ENCODE data around the gene CARMIL3.

The CARMIL3 gene

GRCh38 chr14:24113379-24113800 lies 61.6 kb downstream of the CARMIL3 start:
- peak overlapping the region; percentile 94 for H3K4me3 ChIP-seq (ENCODE audit: low read length)
- DNase-seq (ENCODE audit: low read depth) = no peak
- no peak for TF ChIP-seq CTCF (conservative IDR thresholded peaks at IDR 0.05; ENCODE audit: low read depth, low read length)

GRCh38 chr14:24113801-24114531 lies 62.2 kb downstream of the CARMIL3 start:
- peak; percentile 82 for DNase-seq (ENCODE audit: low read depth)
- H3K4me3 ChIP-seq (ENCODE audit: low read length) = peak overlapping the region; percentile 94
- TF ChIP-seq CTCF (conservative IDR thresholded peaks at IDR 0.05; ENCODE audit: low read depth, low read length) = no peak

- H3K4me3 ChIP-seq (ENCODE audit: low read length) = peak within 1 kb of the TSS; percentile 94
- no peak for TF ChIP-seq CTCF (conservative IDR thresholded peaks at IDR 0.05; ENCODE audit: low read depth, low read length)
Observed at GRCh38 chr14:24114532-24115421, 63.0 kb downstream of the CARMIL3 start, which contains the start of the genes DCAF11 and NRL. TSS of gene DCAF11 (plus strand) at chr14:24114777. CDS start at chr14:24115595, 818 bp downstream. TSS of gene NRL (minus strand) at chr14:24114949. CDS start at chr14:24082848, 32,101 bp downstream.

GRCh38 chr14:24115422-24116127 lies 63.8 kb downstream of the CARMIL3 start:
- H3K4me3 ChIP-seq (ENCODE audit: low read length) = peak overlapping the region; percentile 94
- no peak for TF ChIP-seq CTCF (conservative IDR thresholded peaks at IDR 0.05; ENCODE audit: low read depth, low read length)
- DNase-seq (ENCODE audit: low read depth) = no peak

More at GRCh38 chr14:24114532-24115421, 63.0 kb downstream of the CARMIL3 start, which contains the start of the genes DCAF11 and NRL:
- DNase-seq (ENCODE audit: low read depth) = peak; percentile 99

- no peak for TF ChIP-seq CTCF (conservative IDR thresholded peaks at IDR 0.05; ENCODE audit: low read depth, low read length)
- H3K4me3 ChIP-seq (ENCODE audit: low read length) = no peak overlapping the region
Observed at GRCh38 chr14:24116128-24116814, 64.5 kb downstream of the CARMIL3 start.

GRCh38 chr14:24117179-24117578 lies 65.4 kb downstream of the CARMIL3 start:
- H3K4me3 ChIP-seq (ENCODE audit: low read length) = no peak overlapping the region
- TF ChIP-seq CTCF (conservative IDR thresholded peaks at IDR 0.05; ENCODE audit: low read depth, low read length) = no peak
- DNase-seq (ENCODE audit: low read depth) = no peak

More at GRCh38 chr14:24116128-24116814, 64.5 kb downstream of the CARMIL3 start:
- no peak for DNase-seq (ENCODE audit: low read depth)

Data from retinal pigment epithelial cell (primary cell).